HepG2 (cell line): ENCODE measurements around the gene MACROD2.

Experiments
- ATF7 ChIP-seq, 2 experiments: fragments of 450-650 bp in 1 of 2; sonication (generic) in 1 of 2; formaldehyde crosslinking in 1 of 2; IDR thresholded peaks; 2 replicates each; pipeline versions ENCODE4 v1.4.0 to v1.6.1; 2016 to 2020; ENCODE audit warnings: antibody characterized with exemption in 1 of 2, mild to moderate bottlenecking in 1 of 2, missing genetic modification reagents in 1 of 2
- EP300 ChIP-seq, 3 experiments: sonication (generic) in 1 of 3; formaldehyde crosslinking in 1 of 3; IDR thresholded peaks; 2 replicates each; pipeline versions ENCODE4 v1.5.1 to v1.6.1; 2011 to 2020; ENCODE audit warnings: low read depth in 2 of 3, low read length in 2 of 3, borderline replicate concordance in 1 of 3, improper control_type of control experiment in 1 of 3, mild to moderate bottlenecking in 1 of 3, missing genetic modification reagents in 1 of 3, moderate library complexity in 1 of 3
- IRX3 ChIP-seq: sonication (generic); formaldehyde crosslinking; IDR thresholded peaks from 2 replicates; pipeline ENCODE4 v1.8.1; 2023; ENCODE audit warnings: mild to moderate bottlenecking, low read depth, missing genetic modification reagents, borderline replicate concordance
- POLR2A ChIP-seq, 2 experiments: IDR thresholded peaks; 2 replicates each; pipeline ENCODE4 v1.6.1; 2011; ENCODE audit warnings: low read depth in 2 of 2, low read length in 2 of 2, mild to moderate bottlenecking in 1 of 2, moderate library complexity in 1 of 2; ENCODE audit not compliant: insufficient read depth in 1 of 2
- TARDBP ChIP-seq: sonication (generic); formaldehyde crosslinking; IDR thresholded peaks from 2 replicates; pipeline ENCODE4 v1.8.0; 2022; ENCODE audit warnings: mild to moderate bottlenecking, missing genetic modification reagents
- THAP9 ChIP-seq: sonication (generic); formaldehyde crosslinking; IDR thresholded peaks from 2 replicates; pipeline ENCODE4; 2020; ENCODE audit warnings: missing genetic modification reagents, mild to moderate bottlenecking, borderline replicate concordance
- ZNF224 ChIP-seq: sonication (generic); formaldehyde crosslinking; IDR thresholded peaks from 2 replicates; pipeline ENCODE4 v1.5.0; 2020; ENCODE audit warnings: mild to moderate bottlenecking, missing genetic modification reagents
- TF ChIP-seq, protein P1 (sequence below): sonication (generic); formaldehyde crosslinking; IDR thresholded peaks from 2 replicates; pipeline ENCODE4 v1.5.0; 2020; ENCODE audit warnings: mild to moderate bottlenecking, missing genetic modification reagents, moderate library complexity

DNA sequence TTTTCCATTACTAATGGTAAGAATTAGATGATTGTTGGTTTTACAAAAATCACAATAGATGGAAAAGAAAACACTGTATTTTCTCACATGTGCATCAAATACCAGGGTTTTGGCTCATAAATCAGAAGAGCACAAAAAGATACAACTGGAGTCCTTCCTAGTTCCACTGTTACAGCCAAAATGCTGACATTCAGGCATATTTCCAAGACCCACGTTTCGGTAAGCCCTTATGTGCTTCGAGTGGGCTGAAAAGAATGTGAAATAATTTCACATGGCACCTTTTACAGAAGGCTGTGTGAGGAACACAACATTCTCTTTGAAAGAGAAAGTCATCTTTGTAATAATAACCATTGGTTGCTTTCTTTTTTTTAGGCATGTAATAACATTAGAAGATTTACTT lies 668.8 kb downstream of the MACROD2 start:
- no peak for TF ChIP-seq ATF7 (IDR thresholded peaks at IDR 0.05)
- TF ChIP-seq ATF7 (CRISPR knock-in tag; IDR thresholded peaks at IDR 0.05) = no peak
- no peak for TF ChIP-seq THAP9 (CRISPR knock-in tag)
- TF ChIP-seq, protein P1, sequence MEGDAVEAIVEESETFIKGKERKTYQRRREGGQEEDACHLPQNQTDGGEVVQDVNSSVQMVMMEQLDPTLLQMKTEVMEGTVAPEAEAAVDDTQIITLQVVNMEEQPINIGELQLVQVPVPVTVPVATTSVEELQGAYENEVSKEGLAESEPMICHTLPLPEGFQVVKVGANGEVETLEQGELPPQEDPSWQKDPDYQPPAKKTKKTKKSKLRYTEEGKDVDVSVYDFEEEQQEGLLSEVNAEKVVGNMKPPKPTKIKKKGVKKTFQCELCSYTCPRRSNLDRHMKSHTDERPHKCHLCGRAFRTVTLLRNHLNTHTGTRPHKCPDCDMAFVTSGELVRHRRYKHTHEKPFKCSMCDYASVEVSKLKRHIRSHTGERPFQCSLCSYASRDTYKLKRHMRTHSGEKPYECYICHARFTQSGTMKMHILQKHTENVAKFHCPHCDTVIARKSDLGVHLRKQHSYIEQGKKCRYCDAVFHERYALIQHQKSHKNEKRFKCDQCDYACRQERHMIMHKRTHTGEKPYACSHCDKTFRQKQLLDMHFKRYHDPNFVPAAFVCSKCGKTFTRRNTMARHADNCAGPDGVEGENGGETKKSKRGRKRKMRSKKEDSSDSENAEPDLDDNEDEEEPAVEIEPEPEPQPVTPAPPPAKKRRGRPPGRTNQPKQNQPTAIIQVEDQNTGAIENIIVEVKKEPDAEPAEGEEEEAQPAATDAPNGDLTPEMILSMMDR (CRISPR knock-in tag) = no peak
- no peak for TF ChIP-seq IRX3 (CRISPR knock-in tag)
- TF ChIP-seq ZNF224 (CRISPR knock-in tag) = no peak
- no peak for TF ChIP-seq EP300 (IDR thresholded peaks at IDR 0.05; ENCODE audit: low read depth in 2 of 2, low read length in 2 of 2)
- no peak for TF ChIP-seq EP300 (CRISPR knock-in tag; IDR thresholded peaks at IDR 0.05; ENCODE audit: borderline replicate concordance)
- TF ChIP-seq POLR2A (IDR thresholded peaks at IDR 0.05; ENCODE audit: insufficient read depth in 1 of 2, low read depth in 2 of 2, low read length in 2 of 2) = no peak
- TF ChIP-seq TARDBP (CRISPR knock-in tag) = no peak
